Measurements from ENCODE around the gene GALNT10. TPM values are rescaled to one million over a fixed set of nuclear protein-coding genes. Genes with fewer than 3 reads are reported as not detected.

Gene GALNT10
- total and polyA plus RNA-seq, 2 of the 4 experiments (the other 2 are of a cell fraction), result 46.2 to 67.0 TPM

GRCh38 chr5:154205441-154206117 is 15.0 kb downstream of the GALNT10 start (continued):
- no peak for TF ChIP-seq CTCF (conservative IDR thresholded peaks at IDR 0.05; ENCODE audit: low read depth, low read length)
- no peak for TF ChIP-seq MAZ (IDR thresholded peaks at IDR 0.05; ENCODE audit: borderline replicate concordance, low read depth, low read length)
- no peak for TF ChIP-seq BHLHE40 (IDR thresholded peaks at IDR 0.05; ENCODE audit: low read depth, low read length)
- TF ChIP-seq RFX5 (IDR thresholded peaks at IDR 0.05; ENCODE audit: low read depth, low read length), result no peak
- TF ChIP-seq CEBPB (IDR thresholded peaks at IDR 0.05; ENCODE audit: low read depth, low read length), result peak; percentile 81
- no peak for TF ChIP-seq MXI1 (IDR thresholded peaks at IDR 0.05; ENCODE audit: borderline replicate concordance, low read depth, low read length)

All from IMR-90 (cell line).